C4-2B (cell line): ENCODE results near the gene SELL.
"Not testable (repeated sequence)": the region's sequence is repeated elsewhere in the genome, so short reads cannot be mapped to it uniquely, and the experiment has no call there.

ENCODE experiments used
- H3K27ac ChIP-seq: fragments of 450-650 bp; 2 replicates; pipeline ENCODE4 v1.5.1; 2017
- ZFX ChIP-seq: fragments of 450-650 bp; IDR thresholded peaks from 2 replicates; pipeline ENCODE4 v1.6.1; 2017
- TF ChIP-seq, protein P1 (sequence below): fragments of 450-650 bp; conservative IDR thresholded peaks from 2 replicates; pipeline ENCODE4 v1.5.1; 2017; ENCODE audit warnings: mild to moderate bottlenecking

SELL gene

DNA sequence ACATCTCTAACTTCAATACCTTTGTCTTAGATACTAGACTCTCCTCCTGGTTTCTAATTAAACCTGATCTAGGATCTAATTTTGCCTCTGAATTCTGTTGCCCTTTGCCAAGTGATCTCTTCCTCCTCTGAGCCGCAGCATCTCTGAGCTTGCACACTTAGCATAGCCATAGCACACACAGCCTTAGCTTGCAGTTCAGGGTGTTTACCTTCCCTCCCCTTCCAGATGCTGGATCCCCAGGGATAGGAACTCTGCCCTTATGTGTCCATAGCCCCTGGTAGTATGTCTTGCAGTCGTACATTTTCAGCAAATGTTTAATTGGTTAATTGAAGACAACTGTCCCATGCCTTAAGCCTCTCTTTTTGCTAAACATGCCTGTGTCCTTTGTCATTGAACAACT, 30.3 kb downstream of the SELL start:
- no peak overlapping the region for H3K27ac ChIP-seq
- TF ChIP-seq, protein P1, sequence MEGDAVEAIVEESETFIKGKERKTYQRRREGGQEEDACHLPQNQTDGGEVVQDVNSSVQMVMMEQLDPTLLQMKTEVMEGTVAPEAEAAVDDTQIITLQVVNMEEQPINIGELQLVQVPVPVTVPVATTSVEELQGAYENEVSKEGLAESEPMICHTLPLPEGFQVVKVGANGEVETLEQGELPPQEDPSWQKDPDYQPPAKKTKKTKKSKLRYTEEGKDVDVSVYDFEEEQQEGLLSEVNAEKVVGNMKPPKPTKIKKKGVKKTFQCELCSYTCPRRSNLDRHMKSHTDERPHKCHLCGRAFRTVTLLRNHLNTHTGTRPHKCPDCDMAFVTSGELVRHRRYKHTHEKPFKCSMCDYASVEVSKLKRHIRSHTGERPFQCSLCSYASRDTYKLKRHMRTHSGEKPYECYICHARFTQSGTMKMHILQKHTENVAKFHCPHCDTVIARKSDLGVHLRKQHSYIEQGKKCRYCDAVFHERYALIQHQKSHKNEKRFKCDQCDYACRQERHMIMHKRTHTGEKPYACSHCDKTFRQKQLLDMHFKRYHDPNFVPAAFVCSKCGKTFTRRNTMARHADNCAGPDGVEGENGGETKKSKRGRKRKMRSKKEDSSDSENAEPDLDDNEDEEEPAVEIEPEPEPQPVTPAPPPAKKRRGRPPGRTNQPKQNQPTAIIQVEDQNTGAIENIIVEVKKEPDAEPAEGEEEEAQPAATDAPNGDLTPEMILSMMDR: no peak
- TF ChIP-seq ZFX: no peak

DNA sequence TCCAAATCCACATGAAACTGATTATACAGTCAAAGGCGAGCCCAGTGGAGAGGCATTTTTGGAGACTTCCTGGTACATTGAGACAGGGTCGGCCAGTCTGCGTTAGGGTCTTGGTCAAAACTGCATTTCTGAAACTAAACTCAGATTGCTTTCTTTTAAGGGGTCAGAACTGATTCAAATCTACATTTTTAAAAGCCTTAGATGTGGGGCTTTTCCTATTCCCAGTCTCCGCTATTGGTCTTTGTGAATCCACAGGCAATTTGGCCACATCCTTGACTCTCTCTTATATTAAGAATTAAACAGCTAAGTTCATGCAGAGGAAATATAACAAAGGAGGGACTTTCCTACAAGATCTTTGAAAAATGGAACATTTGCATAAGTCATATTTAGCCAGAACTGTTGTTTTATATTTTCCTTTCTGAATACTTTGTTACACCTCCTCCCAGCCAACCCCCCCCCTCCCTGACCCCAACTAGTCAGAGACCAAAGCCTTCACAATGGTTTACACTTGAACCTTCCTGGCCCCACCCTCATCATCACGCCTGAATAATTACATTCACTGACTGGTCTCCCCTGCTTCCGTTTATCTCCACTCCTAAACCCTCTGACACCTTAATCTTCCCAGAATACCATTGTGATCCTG, 30.9 kb downstream of the SELL start:
- TF ChIP-seq, protein P1: no peak
- TF ChIP-seq ZFX: no peak

DNA sequence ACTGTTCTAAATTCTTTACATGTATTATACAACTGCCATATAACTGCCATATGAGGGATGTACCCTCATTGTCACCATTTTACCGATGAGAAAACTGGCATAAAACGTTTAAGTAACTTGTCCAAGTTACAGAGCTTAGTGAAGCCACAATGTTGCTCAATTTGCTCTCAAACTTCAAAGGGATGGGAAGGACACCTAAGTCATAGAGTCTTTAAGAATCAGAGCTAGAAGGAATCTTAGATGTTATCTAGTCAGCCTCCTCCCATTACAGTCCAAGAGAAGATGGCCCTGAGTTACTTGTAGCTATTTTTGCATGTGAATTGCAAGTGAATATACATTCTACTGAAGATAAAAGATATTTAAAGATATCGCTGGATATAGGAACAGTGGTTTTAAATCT, 31.7 kb downstream of the SELL start:
- no peak overlapping the region for H3K27ac ChIP-seq
- TF ChIP-seq ZFX: no peak
- TF ChIP-seq, protein P1: no peak

More for the DNA sequence above, 30.9 kb downstream of the SELL start:
- H3K27ac ChIP-seq: no peak overlapping the region

DNA sequence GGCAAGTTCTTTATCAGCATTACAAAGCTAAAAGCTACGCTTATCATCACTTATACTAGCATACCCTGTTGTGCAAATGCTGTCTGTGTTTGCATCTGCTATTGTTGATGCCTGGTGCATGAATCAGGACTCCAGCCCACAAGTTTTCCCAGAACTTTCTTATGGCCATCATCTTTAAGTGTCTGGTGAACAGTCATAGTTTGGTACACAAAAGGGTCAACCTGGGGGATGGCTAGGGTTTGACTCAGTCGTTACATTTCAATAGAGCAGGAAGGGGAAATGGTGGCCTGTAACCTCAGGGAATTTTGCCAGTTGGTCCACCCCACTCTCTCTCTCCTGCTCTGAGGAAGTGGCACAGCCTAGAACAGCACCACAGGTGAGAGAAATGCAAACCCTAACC, 35.4 kb downstream of the SELL start:
- no peak overlapping the region for H3K27ac ChIP-seq
- TF ChIP-seq, protein P1: no peak
- no peak for TF ChIP-seq ZFX

DNA sequence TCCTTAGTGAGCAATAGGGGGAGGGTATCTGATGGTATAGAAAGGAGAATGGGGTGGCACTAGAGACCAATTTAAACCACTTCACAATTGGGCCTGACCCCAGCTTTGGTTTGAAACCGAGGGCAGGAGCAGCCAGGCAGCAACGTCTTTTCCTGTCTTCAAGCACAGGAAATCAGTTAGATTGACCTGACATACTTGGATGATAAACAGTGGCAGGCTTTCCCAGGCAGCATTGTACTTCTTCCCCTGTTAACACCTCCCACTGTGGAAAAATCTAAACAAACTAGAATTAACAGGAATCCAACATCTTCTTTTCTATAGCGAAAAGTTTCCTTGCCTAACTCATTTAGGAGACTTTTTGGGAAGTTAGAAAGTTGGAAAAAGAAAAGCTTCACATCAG, 40.6 kb downstream of the SELL start:
- H3K27ac ChIP-seq: no peak overlapping the region
- no peak for TF ChIP-seq ZFX
- TF ChIP-seq, protein P1: no peak

DNA sequence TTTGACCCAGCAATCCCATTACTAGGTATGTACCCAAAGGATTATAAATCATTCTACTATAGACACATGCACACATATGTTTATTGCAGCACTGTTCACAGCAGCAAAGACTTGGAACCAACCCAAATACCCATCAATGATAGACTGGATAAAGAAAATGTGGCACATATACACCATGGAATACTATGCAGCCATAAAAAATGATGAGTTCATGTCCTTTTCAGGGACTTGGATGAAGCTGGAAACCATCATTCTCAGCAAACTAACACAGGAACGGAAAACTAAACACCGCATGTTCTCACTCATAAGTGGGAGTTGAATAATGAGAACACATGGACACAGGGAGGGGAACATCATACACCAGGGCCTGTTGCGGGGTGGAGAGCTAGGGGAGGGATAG, 41.2 kb downstream of the SELL start:
- not testable (repeated sequence) for H3K27ac ChIP-seq

DNA sequence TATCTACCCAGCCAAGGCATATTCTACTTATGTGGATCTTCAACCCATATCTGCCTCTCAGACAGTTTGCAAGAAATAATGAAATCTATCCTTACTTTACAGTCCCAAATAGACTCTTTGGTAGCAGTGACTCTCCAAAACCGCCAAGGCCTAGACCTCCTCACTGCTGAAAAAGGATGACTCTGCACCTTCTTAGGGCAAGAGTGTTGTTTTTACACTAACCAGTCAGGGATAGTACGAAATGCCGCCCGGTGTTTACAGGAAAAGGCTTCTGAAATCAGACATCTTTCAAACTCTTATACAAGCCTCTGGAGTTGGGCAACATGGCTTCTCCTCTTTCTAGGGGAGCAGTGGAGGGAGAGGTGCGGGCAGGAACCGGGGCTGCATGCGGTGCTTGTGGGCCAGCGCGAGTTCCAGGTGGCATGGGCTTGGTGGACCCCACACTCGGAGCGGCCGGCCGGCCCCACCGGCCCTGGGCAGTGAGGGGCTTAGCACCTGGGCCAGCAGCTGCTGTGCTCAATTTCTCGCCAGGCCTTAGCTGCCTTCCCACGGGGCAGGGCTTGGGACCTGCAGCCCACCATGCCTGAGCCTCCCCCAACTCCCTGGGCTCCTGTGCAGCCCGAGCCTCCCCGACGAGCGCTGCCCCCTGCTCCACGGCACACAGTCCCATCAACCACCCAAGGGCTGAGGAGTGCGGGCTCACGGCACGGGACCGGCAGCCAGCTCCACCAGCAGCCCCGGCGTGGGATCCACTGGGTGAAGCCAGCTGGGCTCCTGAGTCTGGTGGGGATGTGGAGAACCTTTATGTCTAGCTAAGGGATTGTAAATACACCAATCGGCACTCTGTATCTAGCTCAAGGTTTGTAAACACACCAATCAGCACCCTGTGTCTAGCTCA, 43.5 kb downstream of the SELL start:
- not testable (repeated sequence) for H3K27ac ChIP-seq

DNA sequence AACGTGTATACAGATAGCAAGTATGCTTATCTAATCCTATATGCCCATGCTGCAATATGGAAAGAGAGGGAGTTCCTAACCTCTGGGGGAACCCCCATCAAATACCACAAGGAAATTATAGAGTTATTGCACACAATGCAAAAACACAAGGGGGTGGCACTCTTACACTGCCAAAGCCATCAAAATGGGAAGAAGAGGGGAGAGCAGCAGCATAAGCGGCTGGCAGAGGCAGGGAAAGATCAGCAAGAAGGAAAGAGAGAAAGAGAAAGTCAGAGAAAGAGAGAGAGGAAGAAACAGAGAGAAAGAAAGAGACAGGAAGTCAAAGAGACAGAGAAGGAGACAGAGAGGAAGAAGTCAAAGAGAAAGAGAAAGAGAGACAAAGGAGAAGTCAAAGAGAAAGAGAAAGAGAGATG, 44.2 kb downstream of the SELL start:
- H3K27ac ChIP-seq: not testable (repeated sequence)

DNA sequence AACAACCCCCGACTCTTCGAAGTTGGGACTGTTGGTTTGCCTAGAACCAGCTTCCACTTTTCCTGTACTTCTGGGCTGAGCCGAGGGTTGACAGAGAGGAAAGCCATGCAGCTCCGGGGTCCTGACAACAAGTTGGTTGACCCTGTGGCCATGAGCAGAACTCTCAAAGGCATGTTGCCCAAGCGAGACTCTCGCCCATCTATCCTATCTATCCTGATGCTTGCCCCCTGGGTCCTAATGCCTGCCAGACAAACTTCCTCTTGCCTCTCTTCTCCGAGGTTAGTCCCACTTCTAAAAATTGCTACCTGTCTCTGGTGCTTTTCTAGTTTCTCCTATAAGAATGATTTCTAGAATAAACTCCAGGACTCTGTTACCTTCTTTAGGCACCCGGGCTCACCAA, 48.7 kb downstream of the SELL start:
- H3K27ac ChIP-seq: not testable (repeated sequence)

DNA sequence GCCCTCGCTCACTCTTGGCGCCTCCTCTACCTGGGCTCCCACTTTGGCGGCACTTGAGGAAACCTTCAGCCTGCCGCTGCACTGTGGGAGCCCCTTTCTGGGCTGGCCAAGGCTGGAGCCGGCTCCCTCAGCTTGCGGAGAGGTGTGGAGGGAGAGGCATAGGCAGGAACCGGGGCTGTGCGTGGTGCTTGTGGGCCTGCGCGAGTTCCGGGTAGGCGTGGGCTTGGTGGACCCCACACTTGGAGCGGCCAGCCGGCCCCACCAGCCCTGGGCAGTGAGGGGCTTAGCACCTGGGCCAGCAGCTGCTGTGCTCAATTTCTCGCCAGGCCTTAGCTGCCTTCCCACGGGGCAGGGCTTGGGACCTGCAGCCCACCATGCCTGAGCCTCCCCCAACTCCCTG, 50.4 kb downstream of the SELL start:
- not testable (repeated sequence) for H3K27ac ChIP-seq

DNA sequence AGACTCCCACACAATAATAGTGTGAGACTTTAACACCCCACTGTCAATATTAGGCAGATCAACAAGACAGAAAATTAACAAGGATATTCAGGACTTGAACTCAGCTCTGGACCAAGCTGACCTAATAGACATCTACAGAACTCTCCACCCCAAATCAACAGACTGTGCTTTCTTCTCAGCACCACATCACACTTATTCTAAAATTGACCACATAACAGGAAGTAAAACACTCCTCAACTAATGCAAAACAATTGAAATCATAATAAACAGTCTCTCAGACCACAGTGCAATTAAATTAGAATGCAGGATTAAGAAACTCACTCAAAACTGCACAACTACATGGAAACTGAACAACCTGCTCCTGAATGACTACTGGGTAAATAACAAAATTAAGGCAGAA, 52.6 kb downstream of the SELL start:
- H3K27ac ChIP-seq: not testable (repeated sequence)
